ENCODE results near the gene CYSRT1. TPM values are rescaled to one million over a fixed set of nuclear protein-coding genes. Genes with fewer than 3 reads are reported as not detected.

Gene CYSRT1
- total RNA-seq, 1 donor from 2014 or later: 2.1 TPM

DNA sequence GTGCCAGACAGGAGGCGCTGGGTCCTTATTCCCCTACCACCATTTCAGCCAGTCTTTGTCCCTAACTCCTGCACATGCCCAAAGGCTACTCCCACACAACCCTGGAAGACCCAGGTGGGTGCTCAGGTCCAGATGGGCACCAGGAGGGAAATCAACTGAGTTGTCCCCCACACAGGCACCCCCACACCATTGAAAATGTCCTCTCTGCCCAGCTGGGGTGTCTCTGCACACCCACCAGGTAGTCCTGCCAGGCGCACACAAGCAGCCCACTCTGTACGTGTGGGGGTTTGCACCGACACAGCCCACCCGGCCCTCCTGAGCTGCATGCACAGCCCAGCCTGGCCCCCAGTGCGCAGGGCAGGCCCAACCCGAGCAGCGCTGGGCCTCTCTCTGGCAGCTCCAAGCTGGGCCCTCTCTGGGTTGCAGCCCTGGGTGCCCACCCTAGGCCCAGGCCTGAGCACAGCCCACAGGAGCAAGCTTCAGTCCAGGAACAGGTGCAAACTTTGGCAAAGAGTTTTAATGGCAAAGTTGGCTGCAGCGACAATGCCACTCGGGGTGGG lies 5.1 kb upstream of the CYSRT1 start:
- H3K36me3 Mint-ChIP-seq (ENCODE audit: unreplicated experiment): no peaks in the 10 kb centered on the region
- peaks cover 4% of the 10 kb centered on the region for H3K4me1 Mint-ChIP-seq (ENCODE audit: low read depth, unreplicated experiment)
- peaks cover 6% of the 10 kb centered on the region for H3K9me3 Mint-ChIP-seq (ENCODE audit: unreplicated experiment)
- no peak for DNase-seq
- H3K27me3 Mint-ChIP-seq (ENCODE audit: unreplicated experiment): peaks cover 3% of the 10 kb centered on the region
- no peak overlapping the region for H3K27ac Mint-ChIP-seq (ENCODE audit: unreplicated experiment)
- TF ChIP-seq CTCF (IDR thresholded peaks at IDR 0.05; ENCODE audit: partially characterized antibody, unreplicated experiment): no peak
- H3K4me3 Mint-ChIP-seq (ENCODE audit: unreplicated experiment): peak overlapping the region; percentile 55

DNA sequence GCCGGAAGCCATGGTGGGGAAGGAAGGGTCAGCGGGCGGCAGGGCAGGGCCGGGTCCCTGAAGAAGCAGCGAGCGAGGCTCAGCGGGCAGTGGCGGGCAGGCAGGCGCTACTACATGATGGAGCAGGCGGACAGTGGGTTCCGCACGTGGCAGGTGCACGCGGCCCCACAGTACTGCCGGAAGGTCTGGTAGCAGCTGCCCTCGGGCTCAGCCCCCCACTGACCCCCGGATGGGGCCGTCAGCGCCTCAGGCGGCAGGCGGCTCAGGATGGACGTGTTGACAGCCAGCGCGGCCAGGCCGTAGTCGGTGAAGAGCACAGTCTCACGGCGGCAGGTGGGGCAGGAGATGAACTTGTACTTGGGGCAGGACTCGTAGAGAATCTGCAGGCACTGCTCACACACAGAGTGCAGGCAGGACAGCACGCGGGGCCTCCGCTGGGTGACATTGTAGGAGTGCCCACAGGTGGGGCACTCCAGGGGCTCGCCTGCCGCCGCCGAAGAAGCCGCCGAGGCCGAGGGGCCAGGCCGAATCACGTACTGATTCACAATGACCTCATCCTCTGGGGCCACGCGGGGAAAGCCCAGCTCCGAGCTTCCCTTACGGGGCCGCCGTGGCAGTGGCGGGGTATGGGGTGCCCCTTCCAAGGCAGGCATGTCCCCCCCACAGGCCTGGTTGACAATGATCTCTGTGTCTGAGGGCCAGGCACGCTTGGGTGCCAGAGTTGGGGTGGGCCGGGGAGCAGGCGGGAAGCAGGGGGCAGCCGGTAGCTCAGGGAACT lies 4.5 kb upstream of the CYSRT1 start:
- Mint-ChIP-seq H3K27ac (ENCODE audit: unreplicated experiment) (no peak overlapping the region), H3K4me1 (ENCODE audit: low read depth, unreplicated experiment) (peaks cover 4% of the 10 kb centered on the region), H3K4me3 (ENCODE audit: unreplicated experiment) (peak overlapping the region; percentile 55), H3K36me3 (ENCODE audit: unreplicated experiment) (no peaks in the 10 kb centered on the region), H3K27me3 (ENCODE audit: unreplicated experiment) (peaks cover 2% of the 10 kb centered on the region), H3K9me3 (ENCODE audit: unreplicated experiment) (peaks cover 6% of the 10 kb centered on the region)
- no peak for DNase-seq
- no peak for TF ChIP-seq CTCF (IDR thresholded peaks at IDR 0.05; ENCODE audit: partially characterized antibody, unreplicated experiment)

- no peak for DNase-seq
- H3K4me1 Mint-ChIP-seq (ENCODE audit: low read depth, unreplicated experiment): peaks cover 4% of the 10 kb centered on the region
- no peak overlapping the region for H3K4me3 Mint-ChIP-seq (ENCODE audit: unreplicated experiment)
- H3K9me3 Mint-ChIP-seq (ENCODE audit: unreplicated experiment): peaks cover 6% of the 10 kb centered on the region
- no peaks in the 10 kb centered on the region for H3K36me3 Mint-ChIP-seq (ENCODE audit: unreplicated experiment)
- no peak overlapping the region for H3K27ac Mint-ChIP-seq (ENCODE audit: unreplicated experiment)
- peaks cover 2% of the 10 kb centered on the region for H3K27me3 Mint-ChIP-seq (ENCODE audit: unreplicated experiment)
- TF ChIP-seq CTCF (IDR thresholded peaks at IDR 0.05; ENCODE audit: partially characterized antibody, unreplicated experiment): no peak
Measured at GRCh38 chr9:137221095-137221505, 3.9 kb upstream of the CYSRT1 start.

DNA sequence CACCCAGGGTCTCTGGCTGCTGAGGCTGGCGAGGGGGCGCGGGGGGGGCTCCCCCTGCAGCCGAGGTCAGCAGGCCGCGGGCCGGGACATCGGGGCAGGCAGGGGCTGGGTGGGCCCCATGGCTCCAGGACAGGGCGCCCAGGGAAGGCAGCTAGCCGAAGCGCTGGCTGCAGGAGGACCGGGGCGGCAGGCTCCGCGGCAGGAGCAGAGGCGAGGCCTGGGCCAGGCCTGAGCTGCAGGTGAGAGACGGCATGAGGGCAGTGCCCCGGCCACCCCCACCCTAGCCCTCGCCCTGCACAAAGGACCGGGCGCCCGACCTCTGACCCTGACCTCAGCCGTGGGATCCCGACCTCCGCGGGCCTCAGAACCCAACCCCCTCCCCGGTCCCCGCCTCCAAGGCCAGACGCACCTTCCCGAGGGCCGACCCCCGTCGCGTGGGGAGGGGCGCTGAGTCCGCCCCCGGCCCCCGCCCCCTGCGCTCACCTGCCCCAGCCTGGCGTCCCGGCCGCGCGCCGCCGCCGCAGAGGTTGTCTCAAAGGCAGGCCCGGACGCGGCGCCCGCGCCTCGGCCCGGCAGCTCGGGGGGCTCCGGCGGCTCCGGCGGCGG lies 3.4 kb upstream of the CYSRT1 start:
- Mint-ChIP-seq H3K36me3 (ENCODE audit: unreplicated experiment) (no peaks in the 10 kb centered on the region), H3K27ac (ENCODE audit: unreplicated experiment) (no peak overlapping the region), H3K9me3 (ENCODE audit: unreplicated experiment) (peaks cover 6% of the 10 kb centered on the region), H3K4me1 (ENCODE audit: low read depth, unreplicated experiment) (peaks cover 4% of the 10 kb centered on the region), H3K4me3 (ENCODE audit: unreplicated experiment) (no peak overlapping the region), H3K27me3 (ENCODE audit: unreplicated experiment) (peaks cover 4% of the 10 kb centered on the region)
- TF ChIP-seq CTCF (IDR thresholded peaks at IDR 0.05; ENCODE audit: partially characterized antibody, unreplicated experiment): no peak
- peak; percentile 53 for DNase-seq
